ENCODE measurements around the gene C11orf54. TPM values are rescaled to one million over a fixed set of nuclear protein-coding genes. Genes with fewer than 3 reads are reported as not detected.
"Not testable (repeated sequence)": the region's sequence is repeated elsewhere in the genome, so short reads cannot be mapped to it uniquely, and the experiment has no call there.

The C11orf54 gene
- total RNA-seq, 2 donors from 2014 or later: 37.1 to 59.4 TPM

DNA sequence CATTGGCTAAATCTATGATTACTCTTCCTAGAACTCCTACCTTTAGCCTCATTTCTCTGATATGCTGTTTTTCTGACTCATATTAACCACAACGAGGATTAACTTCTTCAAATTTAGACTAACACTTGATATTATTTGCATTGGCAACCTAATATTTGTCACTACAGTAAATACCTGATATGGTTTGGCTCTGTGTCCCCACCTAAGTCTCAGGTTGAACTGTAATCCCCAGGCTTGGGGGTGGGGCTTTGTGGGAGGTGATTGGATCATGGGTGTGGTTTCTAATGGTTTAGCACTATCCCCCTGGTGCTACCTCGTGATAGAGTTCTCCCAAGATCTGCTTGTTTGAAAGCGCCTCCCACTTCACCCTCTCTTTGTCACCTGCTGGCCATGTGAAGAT, 25.5 kb downstream of the C11orf54 start:
- DNase-seq: no peak
- H3K27ac ChIP-seq: no peak overlapping the region
- intact Hi-C loops (cut with DNase I): no loop called here

DNA sequence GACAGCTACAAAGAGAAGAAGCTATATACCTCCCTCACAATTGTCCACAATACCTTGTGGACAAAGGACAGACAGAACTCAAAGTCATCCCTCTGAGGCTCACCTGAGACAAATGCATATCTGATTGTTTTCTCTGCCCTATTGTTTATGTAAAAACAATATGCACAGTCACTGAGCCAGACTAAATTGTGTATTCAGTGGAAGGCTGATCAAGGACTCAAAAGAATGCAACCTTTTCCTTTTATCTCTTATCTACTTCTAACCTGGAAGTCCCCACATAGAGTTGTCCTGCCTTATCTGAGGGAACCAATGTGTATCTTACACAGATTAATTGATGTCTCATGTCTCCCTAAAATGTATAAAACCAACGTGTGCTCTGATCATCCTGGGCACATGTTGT, 28.7 kb downstream of the C11orf54 start:
- no peak overlapping the region for H3K4me3 ChIP-seq
- intact Hi-C loops (cut with DNase I): no loop called here
- H3K9me3 ChIP-seq: no peaks in the 10 kb centered on the region
- no peak for DNase-seq
- TF ChIP-seq, protein P1, sequence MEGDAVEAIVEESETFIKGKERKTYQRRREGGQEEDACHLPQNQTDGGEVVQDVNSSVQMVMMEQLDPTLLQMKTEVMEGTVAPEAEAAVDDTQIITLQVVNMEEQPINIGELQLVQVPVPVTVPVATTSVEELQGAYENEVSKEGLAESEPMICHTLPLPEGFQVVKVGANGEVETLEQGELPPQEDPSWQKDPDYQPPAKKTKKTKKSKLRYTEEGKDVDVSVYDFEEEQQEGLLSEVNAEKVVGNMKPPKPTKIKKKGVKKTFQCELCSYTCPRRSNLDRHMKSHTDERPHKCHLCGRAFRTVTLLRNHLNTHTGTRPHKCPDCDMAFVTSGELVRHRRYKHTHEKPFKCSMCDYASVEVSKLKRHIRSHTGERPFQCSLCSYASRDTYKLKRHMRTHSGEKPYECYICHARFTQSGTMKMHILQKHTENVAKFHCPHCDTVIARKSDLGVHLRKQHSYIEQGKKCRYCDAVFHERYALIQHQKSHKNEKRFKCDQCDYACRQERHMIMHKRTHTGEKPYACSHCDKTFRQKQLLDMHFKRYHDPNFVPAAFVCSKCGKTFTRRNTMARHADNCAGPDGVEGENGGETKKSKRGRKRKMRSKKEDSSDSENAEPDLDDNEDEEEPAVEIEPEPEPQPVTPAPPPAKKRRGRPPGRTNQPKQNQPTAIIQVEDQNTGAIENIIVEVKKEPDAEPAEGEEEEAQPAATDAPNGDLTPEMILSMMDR (IDR thresholded peaks at IDR 0.05): no peak
- H3K27ac ChIP-seq: no peak overlapping the region
- H3K9ac ChIP-seq (ENCODE audit: low read depth in 2 of 2, low read length in 2 of 2): no peak overlapping the region
- H3K36me3 ChIP-seq: no peaks in the 10 kb centered on the region
- no peaks in the 10 kb centered on the region for H3K27me3 ChIP-seq
- no peaks in the 10 kb centered on the region for H3K4me1 ChIP-seq

More for the DNA sequence above, 25.5 kb downstream of the C11orf54 start:
- Histone ChIP-seq H3K4me3 (no peak overlapping the region), H3K4me1 (no peaks in the 10 kb centered on the region), H3K36me3 (no peaks in the 10 kb centered on the region), H3K9ac (ENCODE audit: low read depth in 2 of 2, low read length in 2 of 2) (no peak overlapping the region), H3K9me3 (no peaks in the 10 kb centered on the region), H3K27me3 (no peaks in the 10 kb centered on the region)
- TF ChIP-seq, protein P1 (IDR thresholded peaks at IDR 0.05): no peak

DNA sequence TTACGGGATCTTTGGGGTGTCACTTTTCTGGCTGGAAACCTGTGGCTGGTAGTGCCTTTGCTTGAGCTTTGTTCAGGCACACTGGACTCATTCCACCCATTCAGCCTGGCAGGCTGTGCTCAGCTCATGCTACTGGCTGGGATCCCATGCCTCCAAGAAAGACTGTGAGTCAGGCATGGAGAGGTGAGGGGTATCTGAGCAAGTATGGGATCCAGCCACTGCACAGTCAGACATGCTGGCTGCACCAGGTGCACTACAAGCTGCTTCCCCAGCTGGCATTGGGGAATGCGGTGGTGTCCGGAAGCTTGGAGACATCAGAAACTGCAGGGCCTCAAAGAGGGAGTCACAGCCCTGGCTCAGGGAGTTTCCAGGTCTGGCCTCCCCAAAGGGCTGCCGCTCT, 30.7 kb downstream of the C11orf54 start:
- Histone ChIP-seq H3K9me3 (no peaks in the 10 kb centered on the region), H3K27ac (no peak overlapping the region), H3K27me3 (no peaks in the 10 kb centered on the region), H3K4me1 (no peaks in the 10 kb centered on the region), H3K36me3 (no peaks in the 10 kb centered on the region), H3K4me3 (no peak overlapping the region), H3K9ac (ENCODE audit: low read depth in 2 of 2, low read length in 2 of 2) (no peak overlapping the region)
- intact Hi-C loops (cut with DNase I): no loop called here
- no peak for DNase-seq
- TF ChIP-seq, protein P1 (IDR thresholded peaks at IDR 0.05): no peak

DNA sequence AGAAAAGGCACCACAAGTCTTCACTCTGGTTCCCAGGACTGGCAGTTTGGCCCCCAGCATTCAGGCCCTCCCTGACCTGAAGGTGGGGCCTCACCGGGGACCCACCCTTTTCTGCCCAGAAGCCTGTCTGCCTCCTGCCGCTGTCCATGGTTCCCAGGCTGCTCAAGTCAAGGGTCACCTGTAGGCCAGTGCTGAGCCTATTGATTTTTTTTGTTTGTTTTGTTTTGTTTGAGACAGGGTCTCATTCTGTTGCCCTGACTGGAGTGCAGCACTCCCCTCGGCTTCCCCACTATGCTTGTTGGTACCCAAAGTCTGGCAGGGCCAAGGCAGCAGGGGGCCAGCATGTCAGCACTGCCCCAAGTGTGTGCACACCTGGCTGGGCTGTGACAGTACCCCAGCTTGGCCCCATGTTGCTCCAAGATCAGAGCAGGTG, 31.6 kb downstream of the C11orf54 start:
- no peak overlapping the region for H3K4me3 ChIP-seq
- no peak overlapping the region for H3K27ac ChIP-seq
- no peaks in the 10 kb centered on the region for H3K4me1 ChIP-seq
- TF ChIP-seq, protein P1 (IDR thresholded peaks at IDR 0.05): no peak
- H3K36me3 ChIP-seq: no peaks in the 10 kb centered on the region
- H3K9ac ChIP-seq (ENCODE audit: low read depth in 2 of 2, low read length in 2 of 2): no peak overlapping the region
- intact Hi-C loops (cut with DNase I): no loop called here
- H3K9me3 ChIP-seq: no peaks in the 10 kb centered on the region
- DNase-seq: no peak
- H3K27me3 ChIP-seq: no peaks in the 10 kb centered on the region

DNA sequence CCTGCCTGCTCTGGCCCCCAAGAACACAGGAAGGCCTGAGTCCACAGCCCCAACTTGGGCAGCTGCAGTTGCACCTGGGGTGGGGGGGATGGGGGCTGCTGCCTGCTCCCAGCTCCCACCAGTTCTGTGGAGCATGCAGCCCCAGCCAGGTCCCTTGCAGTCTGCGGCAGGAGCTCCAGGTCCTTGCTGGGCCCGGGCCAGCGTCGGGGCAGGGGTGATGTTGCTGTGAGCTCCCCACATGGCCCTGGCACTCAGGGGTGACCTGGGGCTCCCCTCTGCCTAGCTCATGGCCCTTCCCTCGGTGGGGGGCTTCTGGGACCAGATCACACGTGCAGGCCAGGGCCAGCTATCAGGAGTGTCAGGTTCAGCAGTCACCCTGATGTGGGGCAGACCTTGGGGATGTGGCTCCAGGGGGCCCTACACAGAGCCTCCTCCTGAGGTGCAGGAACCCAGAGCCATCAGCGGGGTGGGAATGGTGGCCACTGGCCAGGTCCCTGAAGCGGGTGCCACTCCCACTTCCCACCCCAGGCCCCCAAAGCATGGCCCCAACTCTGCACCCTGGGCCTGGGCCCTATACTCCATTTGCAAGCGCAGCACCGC, 32.2 kb downstream of the C11orf54 start:
- H3K9me3 ChIP-seq: no peaks in the 10 kb centered on the region
- no peaks in the 10 kb centered on the region for H3K27me3 ChIP-seq
- H3K9ac ChIP-seq (ENCODE audit: low read depth in 2 of 2, low read length in 2 of 2): no peak overlapping the region
- TF ChIP-seq, protein P1 (IDR thresholded peaks at IDR 0.05): no peak
- DNase-seq: no peak
- no peak overlapping the region for H3K4me3 ChIP-seq
- no peaks in the 10 kb centered on the region for H3K4me1 ChIP-seq
- no peak overlapping the region for H3K27ac ChIP-seq
- intact Hi-C loops (cut with DNase I): no loop called here
- no peaks in the 10 kb centered on the region for H3K36me3 ChIP-seq

DNA sequence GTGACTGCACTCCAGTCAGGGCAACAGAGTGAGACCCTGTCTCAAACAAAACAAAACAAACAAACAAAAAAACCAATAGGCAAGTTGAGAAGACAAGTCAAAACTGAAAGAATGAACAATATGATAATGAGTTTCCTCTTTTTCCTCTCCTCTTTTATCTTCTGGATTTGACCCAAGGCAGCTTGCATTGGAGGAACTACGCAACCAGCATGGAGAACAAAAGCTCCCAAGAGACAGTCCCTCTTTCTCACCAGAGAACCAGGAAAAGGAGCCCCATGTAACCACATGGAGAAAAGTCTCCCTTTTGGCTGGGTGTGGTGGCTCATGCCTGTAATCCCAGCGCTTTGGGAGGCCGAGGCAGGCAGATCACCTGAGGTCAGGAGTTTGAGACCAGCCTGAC, 33.1 kb downstream of the C11orf54 start:
- H3K9ac ChIP-seq (ENCODE audit: low read depth in 2 of 2, low read length in 2 of 2); H3K4me1 ChIP-seq; H3K9me3 ChIP-seq; DNase-seq; H3K27me3 ChIP-seq; H3K27ac ChIP-seq; H3K4me3 ChIP-seq; H3K36me3 ChIP-seq; intact Hi-C loops (cut with DNase I): not testable (repeated sequence)
